KMS-11 (cell line): Measurements from ENCODE around the gene PLD3.
A peak's percentile ranks its signal among the peaks of the same experiment; 100 is the strongest.

Source experiments
- H2AFZ ChIP-seq: fragments of 200-600 bp; sonication (generic); 2 replicates; pipeline ENCODE4 v1.6.1; 2016; ENCODE audit warnings: antibody characterized with exemption, mixed run types, low read depth
- H3K27ac ChIP-seq: fragments of 200-600 bp; sonication (generic); 2 replicates; pipeline ENCODE4 v1.6.1; 2016; ENCODE audit warnings: mild to moderate bottlenecking, mixed run types
- H3K27me3 ChIP-seq: fragments of 200-600 bp; sonication (generic); 2 replicates; pipeline ENCODE4 v1.6.1; 2017; ENCODE audit warnings: mild to moderate bottlenecking, low read depth, mixed run types, moderate library complexity; ENCODE audit not compliant: insufficient read depth
- H3K36me3 ChIP-seq: fragments of 200-600 bp; sonication (generic); 2 replicates; pipeline ENCODE4 v1.6.1; 2017; ENCODE audit warnings: mild to moderate bottlenecking, mixed run types; ENCODE audit not compliant: insufficient read depth
- H3K4me1 ChIP-seq: fragments of 200-600 bp; sonication (generic); 2 replicates; pipeline ENCODE4 v1.6.1; 2016; ENCODE audit warnings: mild to moderate bottlenecking, low read depth, mixed run types; ENCODE audit not compliant: poor library complexity, severe bottlenecking
- H3K4me2 ChIP-seq: fragments of 200-600 bp; sonication (generic); 2 replicates; pipeline ENCODE4 v1.7.0; 2016; ENCODE audit warnings: mild to moderate bottlenecking, mixed run types
- H3K4me3 ChIP-seq: fragments of 200-600 bp; sonication (generic); IDR thresholded peaks from 2 replicates; pipeline ENCODE4 v1.6.1; 2017; ENCODE audit warnings: low read depth, low read length, mixed read lengths; ENCODE audit not compliant: insufficient read depth
- H3K79me2 ChIP-seq: fragments of 200-600 bp; sonication (generic); 2 replicates; pipeline ENCODE4 v1.6.1; 2016; ENCODE audit warnings: low read depth, mixed run types; ENCODE audit not compliant: insufficient read depth
- H3K9ac ChIP-seq: fragments of 200-600 bp; sonication (generic); 2 replicates; pipeline ENCODE4 v1.6.1; 2016; ENCODE audit warnings: mild to moderate bottlenecking, mixed run types
- H4K20me1 ChIP-seq: fragments of 200-600 bp; sonication (generic); 2 replicates; pipeline ENCODE4 v1.6.1; 2016; ENCODE audit warnings: mild to moderate bottlenecking, mixed run types; ENCODE audit not compliant: insufficient read depth
- TF ChIP-seq, protein P1 (sequence below): fragments of 200-600 bp; sonication (generic); conservative IDR thresholded peaks from 2 replicates; pipeline ENCODE4 v1.6.1; 2017; ENCODE audit warnings: low read depth, mild to moderate bottlenecking, antibody characterized with exemption, low read length, moderate library complexity, mixed read lengths

The PLD3 gene

DNA sequence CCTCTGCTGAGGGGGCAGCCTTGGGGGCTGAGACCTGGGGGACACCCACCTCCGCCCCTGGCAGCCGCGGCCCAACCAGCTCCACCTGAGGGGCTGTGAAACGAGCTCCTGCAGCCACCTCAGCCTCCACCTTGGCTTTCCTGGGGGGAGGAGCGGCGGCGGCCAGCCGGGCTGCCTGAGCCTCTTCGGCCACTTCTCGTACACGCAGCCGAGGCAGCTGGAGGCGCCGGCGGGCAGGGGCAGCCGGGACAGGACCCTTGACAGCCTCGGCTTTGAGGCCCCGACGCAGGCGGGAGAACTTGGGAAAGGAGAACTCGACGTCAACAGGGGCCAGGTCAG, 49.0 kb downstream of the PLD3 start:
- Histone ChIP-seq H3K4me3 (no peak overlapping the region), H3K9ac (no peak overlapping the region), H3K27me3 (peaks cover 16% of the 10 kb centered on the region), H2AFZ (no peak overlapping the region), H3K79me2 (no peaks in the 10 kb centered on the region), H3K36me3 (no peaks in the 10 kb centered on the region), H3K27ac (no peak overlapping the region), H3K4me1 (peaks cover 17% of the 10 kb centered on the region), H3K4me2 (no peak overlapping the region), H4K20me1 (no peaks in the 10 kb centered on the region)
- TF ChIP-seq, protein P1, sequence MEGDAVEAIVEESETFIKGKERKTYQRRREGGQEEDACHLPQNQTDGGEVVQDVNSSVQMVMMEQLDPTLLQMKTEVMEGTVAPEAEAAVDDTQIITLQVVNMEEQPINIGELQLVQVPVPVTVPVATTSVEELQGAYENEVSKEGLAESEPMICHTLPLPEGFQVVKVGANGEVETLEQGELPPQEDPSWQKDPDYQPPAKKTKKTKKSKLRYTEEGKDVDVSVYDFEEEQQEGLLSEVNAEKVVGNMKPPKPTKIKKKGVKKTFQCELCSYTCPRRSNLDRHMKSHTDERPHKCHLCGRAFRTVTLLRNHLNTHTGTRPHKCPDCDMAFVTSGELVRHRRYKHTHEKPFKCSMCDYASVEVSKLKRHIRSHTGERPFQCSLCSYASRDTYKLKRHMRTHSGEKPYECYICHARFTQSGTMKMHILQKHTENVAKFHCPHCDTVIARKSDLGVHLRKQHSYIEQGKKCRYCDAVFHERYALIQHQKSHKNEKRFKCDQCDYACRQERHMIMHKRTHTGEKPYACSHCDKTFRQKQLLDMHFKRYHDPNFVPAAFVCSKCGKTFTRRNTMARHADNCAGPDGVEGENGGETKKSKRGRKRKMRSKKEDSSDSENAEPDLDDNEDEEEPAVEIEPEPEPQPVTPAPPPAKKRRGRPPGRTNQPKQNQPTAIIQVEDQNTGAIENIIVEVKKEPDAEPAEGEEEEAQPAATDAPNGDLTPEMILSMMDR, result no peak

- Histone ChIP-seq H3K36me3 (no peaks in the 10 kb centered on the region), H3K27me3 (peaks cover 16% of the 10 kb centered on the region), H3K4me2 (no peak overlapping the region), H4K20me1 (no peaks in the 10 kb centered on the region), H2AFZ (no peak overlapping the region), H3K79me2 (no peaks in the 10 kb centered on the region), H3K4me3 (no peak overlapping the region), H3K27ac (no peak overlapping the region), H3K4me1 (peaks cover 24% of the 10 kb centered on the region), H3K9ac (no peak overlapping the region)
- TF ChIP-seq, protein P1, result no peak
Measured at GRCh38 chr19:40398417-40399131, 50.1 kb downstream of the PLD3 start.

DNA sequence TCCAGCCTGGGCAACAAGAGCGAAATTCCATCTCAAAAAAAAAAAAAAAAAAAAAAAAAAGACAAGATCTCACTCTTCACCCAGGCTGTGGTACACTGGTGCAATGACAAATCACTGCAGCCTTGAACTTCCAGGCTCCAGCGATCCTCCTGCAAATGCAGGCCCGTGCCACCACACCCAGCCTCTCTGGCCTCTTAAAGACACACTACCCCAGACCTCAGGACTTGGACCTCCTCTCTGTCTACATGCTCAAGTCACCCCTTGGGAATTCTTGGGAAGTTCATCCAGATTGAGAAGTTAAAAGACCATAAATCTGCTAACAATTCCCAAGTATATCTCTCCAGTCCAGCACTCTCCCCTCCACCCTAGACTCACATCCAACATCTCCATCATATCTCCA, 52.1 kb downstream of the PLD3 start:
- Histone ChIP-seq H3K27me3 (peaks cover 16% of the 10 kb centered on the region), H3K79me2 (no peaks in the 10 kb centered on the region)

DNA sequence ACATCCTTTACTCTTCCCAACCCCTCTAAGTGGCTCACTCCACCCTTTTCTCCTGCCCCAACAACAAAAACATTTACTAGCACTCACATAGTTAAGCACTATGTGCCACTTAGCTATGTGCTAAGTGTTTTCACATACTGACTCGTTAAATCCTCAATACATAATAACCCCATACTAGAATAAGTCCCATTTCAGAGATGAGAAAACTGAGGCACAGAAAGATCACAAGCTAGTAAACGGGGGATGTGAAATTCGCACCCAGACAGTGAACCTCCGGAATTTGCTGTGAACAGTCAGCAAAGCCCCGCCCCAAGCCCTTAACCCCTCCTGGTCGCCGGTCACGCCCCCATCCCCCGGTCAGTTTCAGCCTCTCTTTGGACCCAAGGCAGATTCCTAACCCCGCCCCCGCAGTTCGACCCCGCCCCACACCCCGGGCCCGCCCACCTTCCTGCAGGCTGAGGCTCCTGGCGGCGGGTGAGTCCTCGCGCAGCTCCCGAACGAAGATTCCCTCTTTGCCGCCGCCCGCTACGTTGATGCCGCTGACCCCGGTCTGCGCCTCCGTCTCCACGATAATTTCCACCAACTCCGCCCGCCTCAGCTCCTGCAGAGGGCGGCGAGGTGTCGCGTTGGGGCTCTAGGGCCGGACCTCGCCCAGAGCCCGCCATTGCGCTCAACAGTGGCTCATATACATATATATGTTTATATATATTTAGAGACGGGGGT, 54.9 kb downstream of the PLD3 start:
- peak overlapping the region; percentile 100 for H3K4me2 ChIP-seq
- H3K27me3 ChIP-seq, result peaks cover 3% of the 10 kb centered on the region; the same call in 1 of the 2 replicates
- H3K27ac ChIP-seq, result peak overlapping the region; percentile 25; the same call in 1 of the 2 replicates
- peak overlapping the region; percentile 96 for H2AFZ ChIP-seq
- H3K79me2 ChIP-seq, result no peaks in the 10 kb centered on the region
- no peaks in the 10 kb centered on the region for H4K20me1 ChIP-seq
- H3K36me3 ChIP-seq, result no peaks in the 10 kb centered on the region
- no peak overlapping the region for H3K4me3 ChIP-seq
- peak overlapping the region; percentile 20 for H3K9ac ChIP-seq
- H3K4me1 ChIP-seq, result peaks cover 12% of the 10 kb centered on the region
- TF ChIP-seq, protein P1, result no peak

More for the DNA sequence above, 52.1 kb downstream of the PLD3 start:
- Histone ChIP-seq H3K27ac (no peak overlapping the region), H3K4me2 (no peak overlapping the region), H3K4me3 (no peak overlapping the region), H3K36me3 (no peaks in the 10 kb centered on the region), H4K20me1 (no peaks in the 10 kb centered on the region), H3K4me1 (peaks cover 27% of the 10 kb centered on the region), H2AFZ (no peak overlapping the region), H3K9ac (no peak overlapping the region)
- TF ChIP-seq, protein P1, result no peak
